Lung (tissue), 12 donors: ENCODE measurements around the gene SPPL2B. TPM values are rescaled to one million over a fixed set of nuclear protein-coding genes. Genes with fewer than 3 reads are reported as not detected.

Experiments
- ATAC-seq: fragments of 200-7000 bp; cut with Tn5 transposase; one replicate; pipeline ENCODE4 v1.9.1; 2020; ENCODE audit warnings: moderate number of reproducible peaks; ENCODE audit not compliant: insufficient read depth, low FRiP score
- DNase-seq, 3 donors: peaks; one replicate each; pipeline ENCODE4 v3.0.0-alpha.2; 2013 to 2017
- H3K27ac ChIP-seq, 2 donors: one replicate each; pipeline ENCODE4 v1.5.1; 2013; ENCODE audit warnings: mild to moderate bottlenecking in 2 of 2, moderate library complexity in 2 of 2, control low read depth in 1 of 2, inconsistent platforms in 1 of 2, low read depth in 1 of 2, low read length in 1 of 2
- H3K27me3 ChIP-seq, 3 donors: one replicate each; pipeline ENCODE4 v1.5.1; 2013; ENCODE audit warnings: low read length in 2 of 3; ENCODE audit not compliant: control insufficient read depth in 3 of 3, insufficient read depth in 3 of 3
- H3K36me3 ChIP-seq, 4 donors: one replicate each; pipeline ENCODE4 v1.5.1; 2013; ENCODE audit warnings: low read length in 4 of 4, mild to moderate bottlenecking in 1 of 4, moderate library complexity in 1 of 4; ENCODE audit not compliant: control insufficient read depth in 4 of 4, insufficient read depth in 4 of 4
- H3K4me1 ChIP-seq, 5 donors: one replicate each; pipeline ENCODE4 v1.5.1; 2013; ENCODE audit warnings: low read length in 5 of 5, mild to moderate bottlenecking in 2 of 5, moderate library complexity in 1 of 5; ENCODE audit not compliant: control insufficient read depth in 5 of 5, insufficient read depth in 5 of 5
- H3K4me3 ChIP-seq: one replicate; pipeline ENCODE4 v1.5.1; 2013; ENCODE audit warnings: mild to moderate bottlenecking, control low read depth, moderate library complexity
- H3K9ac ChIP-seq, 2 donors: one replicate each; pipeline ENCODE4 v1.5.1; 2013; ENCODE audit warnings: low read length in 2 of 2, control low read depth in 1 of 2; ENCODE audit not compliant: insufficient read depth in 1 of 2
- H3K9me3 ChIP-seq, 4 donors: one replicate each; pipeline ENCODE4 v1.5.1; 2013; ENCODE audit warnings: low read length in 3 of 4, mild to moderate bottlenecking in 1 of 4, moderate library complexity in 1 of 4; ENCODE audit not compliant: control insufficient read depth in 4 of 4, insufficient read depth in 3 of 4
- WGBS, 2 donors: extraction: QIAGEN DNeasy Blood & Tissue Kit; methylation state at CpG; one replicate each; pipeline ENCODE4 v1.1.7; 2013; 5-methylcytosine and 5-hydroxymethylcytosine counted together
- polyA plus RNA-seq, 2 donors: library from polyadenylated mRNA; stranded (reverse); fragments of 200-250 nt; gene quantifications; one replicate each; pipeline ENCODE4 v1.2.1, GENCODE V29; 2013
- total RNA-seq, 2 donors: library from RNA; depleted of rRNA in 1 of 2; stranded (reverse); fragments of >200 nt in 1 of 2; gene quantifications; one replicate each; pipeline ENCODE4 v1.2.1, GENCODE V29; 2014 to 2021
- TF ChIP-seq, protein P1 (sequence below): IDR thresholded peaks from 2 replicates; pipeline ENCODE4 v1.5.1; 2012; ENCODE audit warnings: mild to moderate bottlenecking; ENCODE audit errors: control extremely low read depth, extremely low read depth
- donor health status: control.
- donor health status: control.
- donor health status: Bipolar disorder and iron deficiency.
- donor health status: healthy.
- donor health status: DM: yes; HTN: yes; CAD: no.

SPPL2B gene
- total and polyA plus RNA-seq, 4 donors, result 34.4 to 86.1 (median 48.8) TPM

DNA sequence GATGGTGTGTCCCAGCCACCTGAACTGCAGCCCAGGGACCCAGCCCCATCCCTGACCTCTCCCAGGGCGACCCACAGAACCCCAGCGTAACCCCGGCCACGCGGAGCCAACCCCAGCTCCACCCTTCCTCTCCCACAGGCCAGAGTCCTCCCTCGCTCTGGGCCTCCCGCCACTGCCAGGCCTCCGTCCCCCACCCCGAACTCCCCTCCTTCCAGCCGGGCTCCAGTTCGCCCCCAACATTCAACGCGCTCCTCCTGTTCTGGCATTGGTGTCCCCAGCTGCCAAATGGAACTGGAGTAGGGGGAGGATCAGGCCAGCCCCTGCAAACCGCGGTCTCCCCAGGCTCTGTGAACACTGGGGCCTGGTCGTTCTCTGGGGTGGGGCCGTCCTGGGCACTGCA, 28.0 kb upstream of the SPPL2B start:
- Histone ChIP-seq H3K9ac (no peak overlapping the region), H3K9me3 (peaks cover 0 to 1% (median 0%) of the 10 kb centered on the region in 4 donors), H3K36me3 (no peaks in the 10 kb centered on the region), H3K27me3 (peaks cover 0 to 31% (median 22%) of the 10 kb centered on the region in 3 donors), H3K27ac (no peak overlapping the region), H3K4me1 (peaks cover 0 to 7% (median 6%) of the 10 kb centered on the region in 5 donors), H3K4me3 (no peak overlapping the region)
- TF ChIP-seq, protein P1, sequence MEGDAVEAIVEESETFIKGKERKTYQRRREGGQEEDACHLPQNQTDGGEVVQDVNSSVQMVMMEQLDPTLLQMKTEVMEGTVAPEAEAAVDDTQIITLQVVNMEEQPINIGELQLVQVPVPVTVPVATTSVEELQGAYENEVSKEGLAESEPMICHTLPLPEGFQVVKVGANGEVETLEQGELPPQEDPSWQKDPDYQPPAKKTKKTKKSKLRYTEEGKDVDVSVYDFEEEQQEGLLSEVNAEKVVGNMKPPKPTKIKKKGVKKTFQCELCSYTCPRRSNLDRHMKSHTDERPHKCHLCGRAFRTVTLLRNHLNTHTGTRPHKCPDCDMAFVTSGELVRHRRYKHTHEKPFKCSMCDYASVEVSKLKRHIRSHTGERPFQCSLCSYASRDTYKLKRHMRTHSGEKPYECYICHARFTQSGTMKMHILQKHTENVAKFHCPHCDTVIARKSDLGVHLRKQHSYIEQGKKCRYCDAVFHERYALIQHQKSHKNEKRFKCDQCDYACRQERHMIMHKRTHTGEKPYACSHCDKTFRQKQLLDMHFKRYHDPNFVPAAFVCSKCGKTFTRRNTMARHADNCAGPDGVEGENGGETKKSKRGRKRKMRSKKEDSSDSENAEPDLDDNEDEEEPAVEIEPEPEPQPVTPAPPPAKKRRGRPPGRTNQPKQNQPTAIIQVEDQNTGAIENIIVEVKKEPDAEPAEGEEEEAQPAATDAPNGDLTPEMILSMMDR, result no peak
- WGBS, 2 donors, result 68% methylated on average over 17 of the region's 17 CpGs
- no peak for ATAC-seq
- no peak for DNase-seq

DNA sequence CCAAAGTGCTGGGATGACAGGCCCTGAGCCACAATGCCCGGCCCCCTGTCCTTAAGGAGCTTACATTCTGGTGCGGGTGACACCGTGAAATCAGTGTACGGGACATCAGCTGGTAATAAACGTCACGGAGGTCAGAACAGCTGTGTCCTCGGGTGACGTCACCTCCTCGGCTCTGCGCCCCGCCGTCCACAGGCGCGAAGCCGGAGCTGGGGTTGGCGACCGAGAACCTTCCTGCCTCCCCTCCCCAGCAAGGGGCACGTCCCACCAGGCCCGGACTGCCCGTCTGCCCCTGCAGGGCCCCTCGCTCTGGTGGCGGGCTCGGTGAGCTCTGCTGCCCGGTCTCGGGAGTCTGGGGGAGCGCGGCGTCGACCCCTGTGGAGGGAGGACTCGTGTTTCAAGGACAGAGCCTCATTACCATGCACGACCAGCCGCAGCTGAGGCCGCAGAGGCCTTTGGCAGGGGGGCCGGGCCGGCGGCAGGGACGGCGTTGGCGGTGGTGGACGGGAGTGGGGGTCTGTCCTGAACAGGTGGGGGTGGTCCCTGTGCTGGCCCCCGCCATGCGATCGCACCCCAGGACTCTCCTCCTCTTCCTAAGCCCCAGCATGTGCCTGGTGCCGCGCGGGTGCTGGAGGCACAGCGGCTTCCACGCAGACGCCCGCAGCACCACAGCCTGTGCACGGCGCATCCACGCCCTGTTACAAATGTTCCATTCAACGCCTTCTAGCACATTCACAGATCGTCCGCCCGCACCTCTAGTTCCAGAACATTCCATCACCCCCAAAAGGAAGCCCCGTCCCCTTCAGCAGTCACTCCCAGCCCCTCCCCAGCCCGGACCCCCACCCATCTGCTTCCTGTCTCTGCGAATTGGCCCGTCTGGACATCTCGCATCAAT, 25.9 kb upstream of the SPPL2B start:
- Histone ChIP-seq H3K9me3 (peaks cover 0 to 1% (median 0%) of the 10 kb centered on the region in 4 donors), H3K27ac (no peak overlapping the region), H3K36me3 (no peaks in the 10 kb centered on the region), H3K4me1 (peaks cover 0 to 7% (median 6%) of the 10 kb centered on the region in 5 donors), H3K27me3 (peaks cover 4 to 40% (median 22%) of the 10 kb centered on the region in 3 donors), H3K4me3 (no peak overlapping the region), H3K9ac (no peak overlapping the region)
- DNase-seq, result peak; percentile 58 to 74 (median 68)
- TF ChIP-seq, protein P1, result no peak
- 6 to 11% methylated on average over 51 to 62 of the region's 62 CpGs for WGBS, 2 donors
- no peak for ATAC-seq

DNA sequence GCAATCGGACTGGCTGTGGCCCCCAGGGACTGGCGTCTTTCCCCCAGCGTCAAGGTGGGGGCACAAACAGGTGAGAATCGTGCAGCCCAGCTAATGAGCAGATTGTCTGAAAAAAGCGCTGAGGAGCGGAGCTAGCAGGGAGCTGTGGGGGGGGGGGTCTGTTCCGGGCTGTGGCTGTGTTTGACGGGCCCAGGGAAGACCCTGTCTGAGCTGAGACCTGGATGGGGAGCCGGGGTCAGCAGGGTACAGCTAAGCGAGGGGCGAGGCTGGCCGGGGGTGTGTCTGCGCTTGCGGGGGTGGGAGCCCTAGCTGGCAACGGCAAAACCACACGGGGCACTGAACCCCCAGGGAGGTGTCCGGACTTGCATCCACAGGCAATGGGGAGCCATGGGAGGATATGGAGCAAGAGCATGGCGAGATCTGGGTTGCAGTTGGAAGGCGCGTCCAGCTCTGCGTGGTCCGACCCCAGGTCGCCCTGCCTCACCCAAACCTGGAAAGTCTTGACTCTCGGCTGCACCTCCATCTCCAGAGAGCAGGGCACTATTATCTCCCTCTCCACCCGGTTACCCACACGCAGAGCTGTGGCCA, 25.2 kb upstream of the SPPL2B start:
- no peaks in the 10 kb centered on the region for H3K36me3 ChIP-seq
- H3K27ac ChIP-seq, result no peak overlapping the region
- H3K9me3 ChIP-seq, result peaks cover 0 to 1% (median 0%) of the 10 kb centered on the region in 4 donors
- no peak overlapping the region for H3K4me3 ChIP-seq
- TF ChIP-seq, protein P1, result no peak
- 53 to 64% methylated on average over 26 of the region's 26 CpGs for WGBS, 2 donors
- H3K27me3 ChIP-seq, result peaks cover 4 to 43% (median 24%) of the 10 kb centered on the region in 3 donors
- DNase-seq, result no peak
- no peak overlapping the region for H3K9ac ChIP-seq
- ATAC-seq, result no peak
- H3K4me1 ChIP-seq, result peaks cover 0 to 9% (median 7%) of the 10 kb centered on the region in 5 donors
